NCI-H345 (cell line): ENCODE data around the gene MEIS2.

Experiments
- DNase-seq: peaks from one replicate; lab custom pipeline; 2025; lab: John Stamatoyannopoulos, UW

MEIS2 gene

DNA sequence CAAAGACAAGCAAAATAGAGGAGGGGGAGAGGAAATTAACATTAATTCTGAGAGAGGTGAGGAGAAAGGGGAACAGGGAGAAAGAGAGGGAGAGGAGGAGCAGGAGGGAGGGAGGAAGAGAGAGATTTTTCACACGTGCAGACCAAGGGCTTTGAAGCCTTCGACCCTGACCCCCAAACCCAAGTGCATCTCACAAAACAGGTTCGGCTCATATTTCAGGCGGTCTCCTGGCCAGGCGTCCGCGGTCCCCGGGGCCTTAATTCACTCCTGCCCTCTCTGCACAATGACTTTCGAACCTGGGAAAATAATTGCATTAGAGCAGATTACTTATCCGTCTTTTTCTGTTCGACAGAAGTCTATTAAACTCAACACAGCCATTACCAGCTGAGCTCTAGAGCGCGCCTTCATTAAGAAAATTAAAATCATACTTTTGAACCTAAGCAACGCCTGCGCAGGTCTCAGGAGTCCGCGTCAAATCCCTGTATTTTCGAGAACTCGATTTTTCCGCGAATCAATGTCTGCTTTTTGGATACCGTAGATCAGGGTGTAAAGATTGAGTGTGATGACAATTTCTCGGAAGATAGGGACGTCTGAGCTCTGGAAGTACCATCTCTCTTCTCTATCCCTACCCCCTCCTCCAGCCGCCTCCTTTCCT, 220.7 kb downstream of the MEIS2 start:
- DNase-seq, result no peak

DNA sequence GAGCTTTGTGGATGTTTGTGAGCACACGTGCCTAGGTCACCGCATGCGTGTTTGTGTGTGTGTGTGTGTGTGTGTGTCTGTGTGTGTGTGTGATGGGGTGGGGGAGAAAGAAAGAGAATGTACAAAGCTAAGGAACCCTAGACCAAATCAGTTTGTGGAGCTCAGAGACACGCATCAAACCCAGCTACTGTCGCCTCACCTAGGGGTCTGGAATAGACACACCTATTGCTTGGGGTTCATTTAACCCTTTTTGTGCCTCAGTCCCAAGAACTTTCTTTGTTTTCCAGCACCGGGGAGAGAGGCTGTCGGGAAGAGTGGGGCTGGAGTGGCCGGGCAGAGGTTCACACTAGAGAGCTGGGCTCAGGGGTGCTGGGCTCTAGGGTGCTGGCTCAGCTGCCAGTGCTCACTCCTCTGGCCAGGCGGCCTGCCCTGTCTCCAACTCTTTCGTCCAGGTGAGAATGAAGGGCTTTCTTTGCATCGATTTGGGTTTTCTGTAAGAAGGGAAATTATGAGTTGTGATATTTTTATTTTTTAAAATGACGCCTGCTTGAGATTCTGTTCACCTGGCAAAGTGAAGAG, 221.6 kb downstream of the MEIS2 start:
- no peak for DNase-seq

DNA sequence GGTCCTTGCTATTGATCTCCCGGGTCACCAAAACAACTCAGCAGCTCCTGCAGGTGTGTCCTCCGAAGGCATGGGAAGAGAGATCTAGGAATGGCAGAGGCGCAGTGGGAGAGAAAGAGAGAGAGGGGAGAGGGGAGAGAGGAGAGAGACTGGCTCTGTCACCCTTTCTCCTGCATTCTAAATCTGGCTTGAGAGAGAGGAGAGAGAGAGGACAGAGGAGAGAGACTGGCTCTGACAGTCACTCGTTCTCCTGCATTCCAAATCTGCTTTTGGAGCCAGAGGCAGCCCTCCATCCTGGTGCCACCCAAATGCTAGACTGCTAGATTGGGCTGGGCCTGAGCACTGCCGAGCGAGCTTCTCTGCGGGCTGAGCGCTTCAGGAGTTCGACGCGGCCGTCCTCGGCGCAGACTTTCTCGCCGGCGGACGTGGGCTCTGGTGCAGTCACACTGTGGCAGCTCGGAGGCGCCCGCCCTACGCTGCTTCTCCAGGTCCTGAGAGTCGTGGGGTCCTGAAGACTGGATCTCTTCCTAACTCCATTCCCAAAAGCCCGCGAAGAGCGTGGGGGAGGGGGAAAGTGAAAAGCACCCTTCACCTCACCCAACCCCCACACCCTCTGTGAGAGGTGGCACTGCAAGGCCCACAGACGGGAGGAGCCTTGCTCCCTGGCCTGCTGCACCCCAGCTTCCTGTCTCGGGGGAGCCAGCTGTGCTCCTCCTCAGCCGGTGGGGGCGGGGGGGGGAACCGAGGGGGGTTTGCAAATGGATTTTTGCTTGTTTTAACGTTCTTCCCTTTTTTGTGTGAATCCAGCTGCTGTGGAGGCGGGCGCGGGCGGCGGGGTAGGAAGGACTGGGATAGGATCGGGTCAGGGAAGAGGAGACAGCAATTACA, 222.3 kb downstream of the MEIS2 start:
- DNase-seq, result no peak

DNA sequence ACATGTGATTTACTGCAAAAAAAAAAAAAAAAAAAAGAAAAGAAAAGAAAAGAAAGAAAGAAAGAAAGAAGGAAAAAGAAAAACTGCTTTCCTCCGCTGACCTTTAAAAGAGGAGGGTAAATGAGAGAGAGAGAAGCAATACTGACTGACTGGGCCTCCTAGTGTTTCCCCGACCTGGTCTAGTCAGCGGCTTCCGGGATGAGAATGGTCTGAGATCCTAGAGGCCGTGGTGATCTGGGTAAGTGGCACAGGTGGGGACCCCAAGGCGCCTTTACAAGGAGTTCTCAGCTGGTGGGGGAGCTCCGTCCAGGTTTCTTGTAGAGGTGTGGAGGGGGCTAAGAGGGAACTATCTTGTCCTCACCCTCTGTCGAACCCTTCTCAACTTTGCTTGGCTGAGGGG, 223.1 kb downstream of the MEIS2 start:
- DNase-seq, result no peak

DNA sequence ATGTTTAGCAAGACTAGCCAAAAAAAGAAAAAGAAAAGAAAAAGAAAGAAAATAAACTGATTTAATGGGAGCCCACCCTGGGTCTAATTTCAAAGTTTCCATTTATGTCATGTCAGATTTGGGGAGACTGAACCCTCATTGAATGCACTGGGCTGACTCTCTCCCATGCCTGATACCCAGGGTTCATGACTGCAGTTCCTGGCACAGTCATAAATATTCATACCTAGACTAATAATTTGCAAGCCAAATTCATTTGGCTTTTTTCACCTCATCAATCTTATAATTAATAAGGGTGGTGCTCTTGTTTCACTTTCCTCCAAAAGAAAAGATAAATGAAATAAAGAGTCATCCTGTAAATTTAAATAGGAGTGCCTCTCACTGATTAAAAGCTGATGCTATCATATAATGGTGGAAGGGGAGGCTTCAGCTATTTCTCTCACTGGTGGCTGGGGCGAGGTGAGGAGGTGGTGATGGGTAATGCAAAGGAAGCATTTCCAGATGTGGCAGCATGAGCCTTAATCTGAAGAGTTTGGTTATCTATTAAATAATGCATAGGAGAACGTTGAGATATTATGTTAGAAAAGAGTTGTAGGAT, 224.5 kb downstream of the MEIS2 start:
- DNase-seq, result no peak

DNA sequence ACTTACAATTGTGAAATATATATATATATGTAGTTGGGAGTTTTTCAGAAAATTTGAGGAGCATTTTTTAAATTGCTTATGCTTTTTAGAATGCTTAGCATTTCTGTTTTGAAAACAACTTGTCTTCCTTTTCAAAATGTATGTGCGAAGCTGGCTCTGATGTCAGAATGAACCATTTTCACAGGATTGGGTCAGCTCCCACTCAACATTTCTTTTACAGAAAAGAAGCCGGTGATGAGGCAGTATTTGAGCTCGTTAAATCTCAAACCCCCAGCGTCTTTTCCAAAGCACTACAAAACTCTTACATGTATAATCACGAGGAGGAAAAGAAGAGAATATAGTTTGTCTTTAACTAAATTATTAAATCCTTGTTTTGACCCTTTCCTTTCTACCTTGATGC, 225.4 kb downstream of the MEIS2 start:
- no peak for DNase-seq

DNA sequence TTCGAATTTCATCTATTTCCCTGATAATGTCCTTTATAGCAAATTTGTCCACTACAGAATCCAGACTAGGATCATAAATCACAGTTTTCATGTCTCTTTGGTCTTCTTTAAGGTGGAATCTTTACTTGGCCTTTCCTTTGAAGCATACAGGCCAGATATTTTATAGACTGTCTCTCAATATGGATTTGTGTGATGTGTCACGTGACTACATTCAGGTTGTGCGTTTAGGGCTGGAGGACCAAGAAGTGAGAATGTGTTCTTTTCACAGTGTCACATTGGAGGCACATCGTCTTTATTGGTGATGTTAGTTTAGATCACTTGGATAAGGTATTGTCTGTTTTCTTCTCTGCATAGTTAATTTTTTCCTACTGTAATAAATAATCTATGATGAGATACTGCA, 232.9 kb downstream of the MEIS2 start:
- no peak for DNase-seq

DNA sequence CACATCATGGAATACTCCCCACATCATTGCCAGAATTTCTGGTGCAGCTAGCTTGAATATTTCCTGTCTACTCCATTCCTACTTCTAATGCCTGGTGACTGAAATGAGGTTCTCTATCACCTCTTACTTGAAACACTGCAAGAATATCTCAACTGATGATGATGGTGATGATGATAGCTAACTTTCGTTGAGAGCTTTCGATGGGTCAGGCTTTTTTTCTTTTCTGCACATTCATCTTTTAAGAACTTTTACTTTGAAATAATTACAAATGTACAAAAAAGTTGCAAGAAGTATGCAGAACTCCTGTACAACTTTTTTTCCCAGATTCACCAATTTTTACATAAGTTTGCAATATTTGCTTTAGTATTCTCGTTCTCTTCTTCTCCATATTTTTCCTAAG, 233.5 kb downstream of the MEIS2 start:
- no peak for DNase-seq

DNA sequence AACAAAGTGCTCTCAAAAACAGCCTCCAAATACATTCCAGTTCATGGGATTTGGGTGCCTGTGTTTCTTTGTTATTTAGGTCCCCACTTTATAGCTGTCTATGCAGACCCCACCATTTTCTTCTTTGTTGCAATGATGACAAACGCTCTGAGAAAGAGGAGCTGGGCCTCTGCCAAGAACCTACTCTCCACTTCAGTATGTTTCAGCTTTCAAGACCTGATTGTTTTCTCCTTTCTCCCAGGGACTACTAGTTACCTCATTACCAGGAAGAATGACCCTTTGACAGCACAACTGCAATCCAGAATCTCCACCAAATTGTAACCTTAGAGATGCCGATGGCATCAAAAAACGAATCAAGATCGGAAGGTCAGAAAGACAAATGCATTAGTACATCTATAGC, 236.8 kb downstream of the MEIS2 start:
- peak; percentile 1 for DNase-seq

DNA sequence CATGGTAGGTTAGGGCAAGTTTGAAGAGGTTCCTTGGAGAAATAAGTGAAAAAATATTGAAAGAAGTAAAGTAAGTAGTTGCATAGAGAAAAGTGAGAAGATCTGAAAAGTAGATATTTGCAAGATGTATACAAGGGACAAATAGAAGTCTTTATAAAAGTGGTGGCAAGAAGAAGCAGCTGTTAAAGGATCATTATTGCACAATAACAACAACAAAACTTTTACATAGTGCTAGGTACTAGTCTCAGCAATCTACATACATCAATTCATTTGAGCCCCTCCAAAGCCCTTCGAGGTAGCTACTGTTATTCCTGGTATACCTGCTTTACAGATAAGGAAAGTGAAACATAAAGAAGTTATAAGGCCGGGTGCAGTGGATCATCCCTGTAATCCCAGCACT, 239.6 kb downstream of the MEIS2 start:
- DNase-seq, result no peak

DNA sequence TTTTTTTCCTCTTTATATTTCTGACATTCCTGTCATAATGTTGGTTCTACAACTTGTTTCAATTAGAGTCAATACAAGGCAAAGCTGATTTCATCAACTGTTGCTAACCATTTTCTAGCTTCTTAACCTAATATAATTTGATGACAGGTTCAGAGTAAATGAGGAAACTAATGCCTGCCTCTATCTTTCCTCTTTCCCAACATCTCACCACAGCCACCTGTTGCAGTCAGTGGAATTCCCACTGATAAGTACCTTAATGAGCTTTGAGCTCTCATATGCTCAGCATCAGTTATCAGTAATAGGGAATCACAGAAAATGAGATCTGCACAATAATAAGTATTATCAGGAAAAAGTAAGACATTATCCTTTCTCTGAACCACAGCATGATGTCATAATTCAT, 241.9 kb downstream of the MEIS2 start:
- DNase-seq, result no peak

DNA sequence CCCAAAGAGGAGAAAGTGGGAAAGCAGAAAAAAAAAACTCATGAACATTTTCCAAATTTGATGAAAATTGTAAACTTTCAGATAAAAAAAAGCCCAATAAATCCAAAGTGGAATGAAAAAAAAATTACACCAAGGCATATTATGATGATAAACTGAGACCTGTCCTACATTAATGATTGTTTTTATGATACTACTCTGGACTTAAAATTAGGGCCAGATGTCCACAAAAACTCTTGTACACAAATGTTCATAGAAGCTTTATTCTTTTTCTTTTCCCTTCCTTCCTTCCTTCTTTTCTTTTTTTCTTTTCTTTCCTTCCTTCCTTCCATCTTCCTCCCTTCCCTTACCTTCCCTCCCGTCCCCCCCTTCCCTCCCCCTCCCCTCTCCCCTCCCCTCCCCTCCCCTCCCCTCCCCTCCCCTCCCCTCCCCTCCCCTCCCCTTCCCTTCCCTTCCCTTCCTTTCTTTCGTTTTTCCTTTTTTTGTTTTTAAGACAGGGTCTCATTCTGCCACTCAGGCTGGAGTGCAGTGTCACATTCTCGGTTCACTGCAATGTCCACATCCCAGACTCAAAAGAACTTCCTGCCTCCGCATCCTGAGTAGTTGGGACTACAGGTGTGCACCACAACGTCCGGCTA, 243.9 kb downstream of the MEIS2 start:
- DNase-seq, result no peak

DNA sequence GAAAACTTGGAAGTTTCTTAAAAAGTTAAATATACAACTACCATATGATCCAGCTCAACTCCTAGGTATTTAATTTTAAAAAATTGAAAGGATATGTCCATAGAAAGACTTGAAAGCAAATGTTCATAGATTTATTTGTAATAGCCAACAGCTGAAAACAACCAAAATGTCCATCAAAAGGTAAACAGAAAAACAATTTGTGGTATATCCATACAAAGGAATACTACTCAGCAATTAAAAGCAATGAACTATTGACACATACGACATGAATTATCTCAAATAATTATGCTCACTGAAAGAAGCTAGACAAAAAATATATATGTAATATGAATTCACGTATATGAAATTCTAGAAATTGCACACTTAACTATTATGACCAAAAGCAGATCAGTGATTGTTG, 249.5 kb downstream of the MEIS2 start:
- no peak for DNase-seq

DNA sequence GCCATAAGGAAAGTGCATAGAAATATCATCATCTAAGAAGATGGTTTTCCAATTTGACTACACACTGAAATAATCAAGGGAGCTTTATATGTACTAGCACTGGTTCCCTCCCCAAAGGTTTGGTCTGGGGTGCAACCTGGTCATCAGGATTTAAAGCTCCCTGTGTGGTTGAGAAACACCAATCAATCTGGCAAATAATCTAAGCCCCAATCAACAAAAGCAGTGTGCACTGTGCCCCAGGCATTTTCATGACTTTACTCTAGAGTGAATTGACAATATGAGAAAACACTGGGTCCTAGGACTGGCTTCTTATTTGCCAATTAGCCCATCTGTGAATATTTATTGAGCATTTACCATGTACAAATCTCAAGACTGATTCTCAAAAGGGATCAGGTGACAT, 255.1 kb downstream of the MEIS2 start:
- no peak for DNase-seq

DNA sequence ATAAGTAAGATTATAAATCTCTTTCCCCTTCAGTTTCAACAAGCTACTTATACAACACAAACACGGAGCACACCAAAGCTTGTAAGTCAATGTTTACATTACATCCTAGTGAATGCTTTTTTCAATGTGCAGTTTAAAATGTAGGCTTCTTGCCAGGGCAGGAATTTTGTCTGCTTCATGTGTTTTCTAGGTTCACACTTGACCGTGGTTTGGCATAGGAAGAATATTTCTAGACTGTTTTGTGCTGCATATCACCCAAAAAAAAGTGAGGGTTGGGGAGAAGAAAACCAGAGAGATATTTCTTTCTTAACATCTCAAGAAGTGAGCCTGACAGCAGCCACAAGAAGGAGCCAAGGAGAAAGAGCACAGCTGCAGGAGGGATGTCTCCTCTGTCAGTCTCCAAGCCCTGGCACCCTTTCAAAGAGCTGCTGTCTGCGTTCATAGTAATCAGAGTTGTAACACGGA, 255.8 kb downstream of the MEIS2 start:
- peak; percentile 73 for DNase-seq

DNA sequence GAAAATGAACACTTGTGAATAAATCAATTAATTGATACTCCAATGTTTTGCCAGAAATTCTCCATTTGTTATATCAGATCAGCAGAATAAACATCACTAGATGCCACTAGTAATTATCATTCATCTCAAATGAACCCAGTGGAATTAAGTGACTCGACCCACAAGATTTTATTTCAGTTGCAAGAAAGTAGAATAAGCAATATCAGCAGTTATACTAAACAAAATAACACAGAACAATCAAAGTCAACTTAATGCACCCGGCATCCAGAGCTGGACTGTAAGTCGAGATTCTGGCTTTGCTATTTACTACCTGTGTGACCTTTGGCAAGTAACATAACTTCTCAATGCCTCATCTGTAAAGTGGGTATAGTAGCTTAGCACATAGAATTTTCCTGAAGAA, 256.5 kb downstream of the MEIS2 start:
- DNase-seq, result no peak

DNA sequence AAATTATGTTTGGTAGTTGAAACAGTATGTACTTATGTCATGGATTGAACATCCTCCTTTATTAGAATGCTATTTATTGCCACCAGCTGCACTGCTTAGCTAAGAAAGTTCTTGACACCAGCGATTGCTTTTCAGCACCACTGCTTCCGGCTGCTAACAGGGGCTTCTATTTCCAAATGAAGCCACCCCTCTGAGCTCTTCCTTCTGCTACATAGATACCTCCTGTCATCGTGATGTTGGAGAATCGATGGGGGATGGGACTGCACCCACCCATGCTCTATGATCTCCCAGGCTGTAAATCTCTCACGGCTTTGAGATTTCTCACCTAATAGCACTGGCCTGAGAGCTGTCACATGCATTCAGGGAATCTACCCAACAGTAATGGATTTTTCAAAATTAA, 259.2 kb downstream of the MEIS2 start:
- no peak for DNase-seq
